Hair follicular keratinocyte (primary cell): Measurements from ENCODE around the gene RAMAC. TPM values are rescaled to one million over a fixed set of nuclear protein-coding genes. Genes with fewer than 3 reads are reported as not detected.

Experiments
- total RNA-seq: library from RNA; depleted of rRNA; stranded (reverse); fragments of >200 nt; gene quantifications from 2 replicates; pipeline ENCODE4 v1.2.3, GENCODE V29; 2015

The RAMAC gene
- total RNA-seq, result 23.2 and 24.5 TPM in 2 replicates

DNA sequence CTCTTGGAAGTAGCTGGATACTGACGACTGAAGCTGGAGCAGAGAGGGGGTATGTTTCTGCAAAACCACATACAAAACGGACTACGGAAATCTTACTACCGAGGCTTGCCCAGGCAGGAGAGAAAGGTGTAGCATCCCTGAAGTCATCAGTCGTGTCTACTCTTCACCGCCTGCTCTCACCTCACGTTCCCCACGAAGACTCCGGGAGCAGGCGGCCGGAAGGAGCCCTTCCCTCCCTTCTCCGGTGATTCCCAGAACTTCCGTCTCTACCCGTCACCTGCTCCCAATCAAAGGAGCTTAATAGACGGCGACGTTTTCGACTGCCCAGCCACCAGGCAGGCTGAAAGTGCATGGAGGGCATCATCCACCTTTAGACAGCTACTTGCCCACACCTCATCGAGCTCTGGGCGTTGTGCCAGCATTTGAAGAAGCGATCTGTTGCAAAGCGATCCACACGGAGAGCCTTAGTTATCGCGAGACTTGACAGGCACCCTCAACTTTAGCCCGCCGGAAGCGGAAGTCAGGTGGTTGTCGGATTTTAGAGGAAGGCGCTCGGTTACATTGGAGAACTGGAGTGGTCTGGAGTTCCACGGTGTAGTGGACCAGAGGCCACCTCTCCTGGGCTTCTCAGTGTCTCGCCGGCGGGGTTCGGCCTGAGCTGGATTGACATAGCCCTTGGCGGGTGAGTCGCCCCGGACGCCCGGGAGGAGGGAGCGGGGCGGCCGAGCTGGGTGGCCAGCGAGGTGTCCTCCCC is at the start of gene RAMAC:
RAMAC (plus strand) TSS at position 523 of the 754 bp plus-strand sequence. CDS start 2,809 bp downstream, outside the sequence.

GRCh38 chr15:82952158-82953081 is 33.6 kb upstream of the RAMAC start, which contains the start of gene HOMER2:
TSS of gene HOMER2 (minus strand) at chr15:82952720. CDS start at chr15:82952535, 185 bp downstream.

DNA sequence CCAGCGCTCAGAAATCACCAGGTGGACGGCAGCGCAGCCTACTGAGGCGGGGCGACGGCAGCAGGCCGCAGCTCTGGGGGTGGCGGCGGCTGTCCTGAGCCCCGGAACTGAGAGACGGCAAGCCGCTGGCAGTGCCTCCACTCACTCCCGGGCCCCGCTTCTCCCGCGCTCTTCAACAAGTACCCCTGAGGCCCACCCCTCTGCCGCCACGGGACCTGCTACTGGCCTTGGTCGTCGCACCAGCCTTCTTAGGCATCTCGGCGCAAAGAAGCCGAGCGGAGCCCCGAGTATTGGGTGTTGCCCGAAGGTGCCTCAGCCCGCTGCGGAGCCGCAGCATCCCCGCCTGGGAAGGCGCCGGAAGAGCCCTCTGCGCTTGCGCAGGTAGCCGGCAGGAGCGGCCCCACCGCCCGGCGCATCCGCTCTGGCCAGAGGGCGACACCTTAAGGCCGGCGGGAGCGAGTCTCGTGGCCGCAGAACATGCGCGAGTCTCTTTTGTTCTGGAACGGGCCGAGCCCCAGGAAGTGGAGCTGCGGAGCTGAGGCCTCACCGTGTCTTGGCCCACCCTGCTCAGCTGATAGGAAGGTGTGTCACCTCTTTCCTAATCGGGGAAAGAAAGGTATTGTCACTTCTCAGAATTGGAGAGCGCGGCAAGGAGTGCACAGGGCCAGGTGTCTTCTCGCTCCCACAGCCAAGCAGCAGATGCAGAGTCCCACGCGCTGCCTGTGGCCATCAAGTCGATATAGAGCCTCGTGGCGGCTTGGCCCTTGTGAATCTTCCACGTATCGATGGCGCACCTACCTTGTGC is 25.5 kb downstream of the RAMAC start, which contains the start of gene C15orf40:
C15orf40 (minus strand) TSS at position 369 of the 805 bp plus-strand sequence; CDS start at position 337, 32 bp downstream.

Other genes with a start within 250 kb of the RAMAC start
- not detected in 2 replicates for gene FSD2, start 180.1 kb upstream of the RAMAC start, total RNA-seq
- gene WHAMM, start 176.6 kb upstream of the RAMAC start, total RNA-seq, result 5.9 and 6.6 TPM in 2 replicates
- gene HOMER2, start 33.5 kb upstream of the RAMAC start, total RNA-seq, result 25.8 and 36.7 TPM in 2 replicates
- 25.1 and 40.6 TPM in 2 replicates for gene C15orf40, start 25.4 kb downstream of the RAMAC start, total RNA-seq
- 54.1 and 58.8 TPM in 2 replicates for gene BTBD1, start 81.0 kb downstream of the RAMAC start, total RNA-seq
- gene TM6SF1, start 121.4 kb downstream of the RAMAC start, total RNA-seq, result 0.15 and 1.2 TPM in 2 replicates
- 33.8 and 44.7 TPM in 2 replicates for gene HDGFL3, start 221.6 kb downstream of the RAMAC start, total RNA-seq